Myocyte (in vitro differentiated cells): ENCODE results near the gene CCDC102A. TPM values are rescaled to one million over a fixed set of nuclear protein-coding genes. Genes with fewer than 3 reads are reported as not detected.
A peak's percentile ranks its signal among the peaks of the same experiment; 100 is the strongest.
"Not testable (repeated sequence)": the region's sequence is repeated elsewhere in the genome, so short reads cannot be mapped to it uniquely, and the experiment has no call there.

ENCODE experiments used
- DNase-seq: peaks from one replicate; pipeline ENCODE4 v3.0.0-alpha.2; 2012; ENCODE audit warnings: low read depth
- total RNA-seq: library from RNA; depleted of rRNA; stranded (reverse); fragments of >200 nt; gene quantifications from 2 replicates; pipeline ENCODE4 v1.2.3, GENCODE V29; 2014

The CCDC102A gene
- total RNA-seq, 1 donor from 2014 or later = 12.1 TPM

DNA sequence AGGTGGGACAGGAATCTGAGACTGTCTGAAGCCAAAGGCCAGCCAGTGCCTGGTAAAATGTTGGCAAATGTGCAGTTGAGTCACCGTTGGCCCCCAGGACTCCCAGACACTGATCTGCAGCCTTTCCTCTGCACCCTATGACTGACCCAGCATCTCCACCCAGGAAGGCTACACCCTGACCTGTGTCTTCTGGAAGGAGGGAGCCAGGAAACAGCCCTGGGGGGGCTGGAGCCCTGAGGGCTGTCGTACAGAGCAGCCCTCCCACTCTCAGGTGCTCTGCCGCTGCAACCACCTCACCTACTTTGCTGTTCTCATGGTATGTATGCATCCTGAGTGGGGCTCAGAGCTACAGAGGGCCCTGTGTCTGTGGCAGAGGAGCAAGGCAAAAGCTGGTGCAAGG, 30.1 kb upstream of the CCDC102A start:
- DNase-seq = no peak

DNA sequence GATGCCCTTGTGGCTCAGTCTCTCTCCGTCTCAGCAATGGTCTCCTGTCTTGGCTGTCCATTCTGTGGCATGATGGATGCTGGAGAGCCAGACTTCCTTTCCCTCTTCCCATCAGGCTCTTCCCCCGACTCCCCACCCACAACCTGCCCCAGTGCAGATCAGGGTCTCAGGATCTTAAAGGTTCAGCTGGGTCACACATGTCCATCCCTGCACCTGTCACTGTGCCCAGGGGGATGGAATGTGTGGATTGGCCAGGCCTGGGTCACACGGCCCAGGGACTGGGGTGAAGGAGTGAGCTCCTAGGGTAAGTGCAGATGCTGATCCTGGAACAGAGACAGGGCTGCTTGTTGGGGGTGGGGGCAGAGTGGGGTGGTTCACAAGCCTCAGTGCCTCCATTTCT, 29.1 kb upstream of the CCDC102A start:
- DNase-seq = peak; percentile 32

GRCh38 chr16:57564571-57565270, 28.4 kb upstream of the CCDC102A start:
- no peak for DNase-seq

DNA sequence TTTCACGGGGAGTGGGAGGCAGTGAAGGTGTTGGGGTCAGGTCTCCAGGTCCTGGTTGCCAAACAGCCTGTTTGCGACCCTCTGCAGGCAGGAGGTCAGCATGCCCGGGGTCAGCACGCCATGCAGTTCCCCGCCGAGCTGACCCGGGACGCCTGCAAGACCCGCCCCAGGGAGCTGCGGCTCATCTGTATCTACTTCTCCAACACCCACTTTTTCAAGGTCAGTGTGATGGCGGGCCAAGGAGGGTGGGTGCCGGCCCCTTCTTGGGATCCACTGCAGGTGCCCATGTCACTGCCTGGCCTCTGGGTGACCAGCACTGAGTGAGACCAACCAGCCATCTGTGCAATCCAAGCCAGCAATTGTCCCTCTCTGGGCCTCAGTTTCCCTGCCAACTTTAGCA, 27.4 kb upstream of the CCDC102A start:
- DNase-seq = no peak

DNA sequence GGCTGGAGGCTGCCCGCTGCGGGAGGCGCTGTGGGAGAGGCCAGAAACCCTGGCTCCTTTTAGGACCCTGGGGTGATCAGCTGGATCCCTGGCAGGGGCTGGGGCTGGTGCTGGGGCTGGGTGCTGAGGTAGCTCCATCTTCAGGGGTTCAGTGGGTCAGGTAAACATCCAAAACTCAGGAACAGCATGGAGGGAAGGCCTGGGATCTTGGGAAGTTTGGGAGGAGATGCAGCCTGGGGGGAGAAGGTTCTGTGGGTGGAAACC, 27.0 kb upstream of the CCDC102A start:
- no peak for DNase-seq

DNA sequence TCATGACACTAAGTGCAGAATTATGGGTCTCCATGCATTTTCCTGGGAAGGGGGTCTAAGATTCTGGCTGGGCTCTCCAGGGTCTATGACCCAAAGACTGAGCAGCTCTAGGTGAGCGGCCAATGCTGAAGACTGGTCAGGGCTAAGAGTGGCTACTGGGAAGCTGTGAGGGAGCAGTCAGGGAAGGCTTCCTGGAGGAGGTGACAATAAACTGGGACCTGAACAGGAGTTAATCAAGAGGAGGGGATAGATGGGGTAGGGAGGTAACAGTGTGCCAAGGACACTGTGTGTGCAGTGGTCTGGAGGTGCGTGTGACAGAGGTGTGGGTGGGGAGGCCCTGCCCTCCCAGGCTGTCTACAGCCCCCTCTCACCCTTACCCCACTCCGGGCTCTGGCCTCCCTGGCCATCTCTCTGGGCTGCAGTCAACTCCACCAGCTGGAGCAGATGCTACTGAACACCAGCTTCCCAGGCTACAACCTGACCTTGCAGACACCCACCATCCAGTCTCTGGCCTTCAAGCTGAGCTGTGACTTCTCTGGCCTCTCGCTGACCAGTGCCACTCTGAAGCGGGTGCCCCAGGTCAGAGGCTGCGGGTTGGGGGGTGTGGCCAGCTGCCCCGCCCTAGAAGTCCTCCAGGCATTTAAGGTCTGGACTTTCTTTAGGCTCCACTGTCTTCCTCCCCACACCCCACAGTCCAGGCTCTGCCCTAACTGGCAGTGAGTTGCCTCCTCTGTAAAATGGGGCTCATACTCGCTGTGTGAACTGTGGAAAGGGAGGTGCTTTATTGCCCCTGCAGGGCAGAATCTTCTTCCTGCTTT, 26.5 kb upstream of the CCDC102A start:
- no peak for DNase-seq

GRCh38 chr16:57562066-57562465, 25.7 kb upstream of the CCDC102A start:
- no peak for DNase-seq

- DNase-seq = no peak
Measured at GRCh38 chr16:57559072-57559790, 22.9 kb upstream of the CCDC102A start.

- DNase-seq = no peak
Measured at GRCh38 chr16:57556941-57557541, 20.7 kb upstream of the CCDC102A start.

DNA sequence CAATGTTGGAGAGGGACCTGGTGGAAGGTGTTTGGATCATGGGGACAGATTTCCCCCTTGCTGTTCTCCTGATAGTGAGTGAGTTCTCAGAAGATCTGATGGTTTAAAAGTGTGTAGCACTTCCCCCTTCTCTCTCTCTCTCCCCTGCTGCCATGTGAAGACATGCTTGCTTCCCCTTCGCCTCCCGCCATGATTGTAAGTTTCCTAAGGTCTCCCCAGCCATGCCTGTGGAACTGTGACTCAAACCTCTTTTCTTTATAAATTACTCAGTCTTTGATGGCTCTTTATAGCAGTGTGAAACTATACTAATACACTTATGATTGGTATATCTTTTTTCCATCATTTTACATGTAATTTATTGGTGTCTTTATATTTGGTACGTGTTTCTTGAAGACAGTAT, 19.5 kb upstream of the CCDC102A start:
- no peak for DNase-seq

DNA sequence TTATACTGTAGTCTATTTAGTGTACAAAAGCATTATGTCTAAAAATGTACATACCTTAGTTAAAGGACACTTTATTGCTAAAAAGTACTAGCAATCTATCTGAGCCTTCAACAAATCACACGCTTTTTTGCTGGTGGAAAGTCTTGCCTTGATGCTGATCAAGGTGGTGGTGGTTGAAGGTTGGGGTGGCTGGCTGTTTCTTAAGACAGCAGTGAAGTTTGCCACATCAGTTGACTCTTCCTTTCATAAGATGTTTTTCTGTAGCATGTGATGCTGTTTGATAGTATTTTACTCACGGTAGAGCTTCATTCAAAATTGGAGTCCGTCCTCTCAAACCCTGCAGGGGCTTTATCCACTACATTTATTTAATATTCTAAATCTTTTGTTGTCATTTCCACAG, 14.7 kb upstream of the CCDC102A start:
- no peak for DNase-seq

DNA sequence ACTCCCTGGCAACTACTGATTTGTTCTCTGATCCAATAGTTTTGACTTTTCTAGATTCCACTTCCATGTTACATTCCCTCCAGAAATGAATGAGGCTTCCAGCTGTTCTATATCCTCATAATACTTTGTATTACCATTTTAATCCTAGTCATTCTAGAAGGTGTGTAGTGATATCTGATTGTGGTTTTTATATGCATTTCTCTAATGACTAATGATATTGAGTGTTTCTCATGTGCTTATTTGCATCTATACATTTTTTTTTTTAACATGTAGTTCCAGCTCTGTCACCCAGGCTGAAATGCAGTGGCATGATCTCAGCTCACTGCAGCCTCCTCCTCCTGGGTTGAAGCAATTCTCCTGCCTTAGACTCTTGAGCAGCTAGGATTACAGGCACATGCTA, 13.4 kb upstream of the CCDC102A start:
- peak; percentile 14 for DNase-seq

GRCh38 chr16:57548408-57548807, 12.0 kb upstream of the CCDC102A start:
- DNase-seq = no peak

GRCh38 chr16:57547524-57547923, 11.2 kb upstream of the CCDC102A start:
- DNase-seq = not testable (repeated sequence)

DNA sequence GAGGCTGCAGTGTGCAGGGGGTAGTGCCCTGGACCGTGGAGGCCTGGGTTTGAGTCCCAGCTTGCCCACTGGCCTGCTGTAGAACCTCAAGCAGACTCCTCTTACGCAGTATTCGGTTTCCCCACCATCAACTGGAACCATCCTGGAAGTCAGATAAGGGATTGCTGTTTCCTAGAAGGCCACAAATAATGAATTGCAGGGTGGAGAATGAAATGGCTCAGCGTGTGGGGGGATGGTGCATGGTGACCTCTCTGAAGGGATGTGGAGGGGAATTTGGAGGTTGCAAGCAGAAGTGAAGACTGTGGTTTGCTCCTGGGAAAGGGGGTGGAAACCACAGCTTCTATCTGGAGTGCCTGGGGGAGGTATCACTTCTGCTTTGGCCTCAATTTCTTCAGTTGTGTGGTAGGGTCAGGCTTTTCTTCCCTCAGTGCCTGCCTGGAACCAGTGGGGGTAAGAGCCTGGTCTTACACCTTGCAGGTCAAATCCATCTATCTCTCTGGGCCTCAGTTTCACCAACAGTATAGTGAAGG, 7.8 kb upstream of the CCDC102A start:
- DNase-seq = no peak

DNA sequence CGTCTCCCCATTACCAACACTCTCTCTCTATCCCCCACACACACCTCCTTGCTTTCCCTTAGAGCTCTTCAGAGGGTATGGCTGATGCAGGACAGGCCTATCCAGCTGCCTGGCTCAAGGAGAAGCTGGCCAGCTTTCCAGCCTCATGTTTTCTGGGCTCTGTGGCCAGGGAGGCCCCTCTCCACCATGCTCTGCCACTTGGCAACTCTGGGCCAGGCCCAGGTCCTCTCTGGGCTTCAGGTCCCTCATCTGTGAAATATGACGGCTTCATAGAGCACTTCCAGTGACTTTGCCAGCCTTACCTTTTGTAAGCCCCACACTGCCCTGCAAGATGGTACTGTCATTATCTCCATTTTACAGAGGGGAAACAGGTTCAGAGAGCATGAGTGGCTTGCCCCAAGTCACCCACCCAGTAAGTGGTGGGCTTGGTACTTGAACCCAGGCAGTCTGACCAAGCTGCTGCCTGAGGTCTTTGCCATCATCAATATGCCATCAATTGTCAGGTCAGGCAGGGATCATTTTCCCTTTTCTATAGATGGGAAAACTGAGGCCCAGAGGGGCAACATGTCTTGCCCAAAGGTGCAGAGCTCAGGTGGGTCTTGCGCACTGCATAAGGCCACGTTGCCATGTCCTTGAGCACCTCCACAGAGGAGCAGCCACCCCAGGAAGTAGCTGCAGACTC, 5.5 kb upstream of the CCDC102A start:
- DNase-seq = no peak

GRCh38 chr16:57540906-57541753, 4.8 kb upstream of the CCDC102A start:
- no peak for DNase-seq

- no peak for DNase-seq
Measured at GRCh38 chr16:57540387-57540786, 4.0 kb upstream of the CCDC102A start.

DNA sequence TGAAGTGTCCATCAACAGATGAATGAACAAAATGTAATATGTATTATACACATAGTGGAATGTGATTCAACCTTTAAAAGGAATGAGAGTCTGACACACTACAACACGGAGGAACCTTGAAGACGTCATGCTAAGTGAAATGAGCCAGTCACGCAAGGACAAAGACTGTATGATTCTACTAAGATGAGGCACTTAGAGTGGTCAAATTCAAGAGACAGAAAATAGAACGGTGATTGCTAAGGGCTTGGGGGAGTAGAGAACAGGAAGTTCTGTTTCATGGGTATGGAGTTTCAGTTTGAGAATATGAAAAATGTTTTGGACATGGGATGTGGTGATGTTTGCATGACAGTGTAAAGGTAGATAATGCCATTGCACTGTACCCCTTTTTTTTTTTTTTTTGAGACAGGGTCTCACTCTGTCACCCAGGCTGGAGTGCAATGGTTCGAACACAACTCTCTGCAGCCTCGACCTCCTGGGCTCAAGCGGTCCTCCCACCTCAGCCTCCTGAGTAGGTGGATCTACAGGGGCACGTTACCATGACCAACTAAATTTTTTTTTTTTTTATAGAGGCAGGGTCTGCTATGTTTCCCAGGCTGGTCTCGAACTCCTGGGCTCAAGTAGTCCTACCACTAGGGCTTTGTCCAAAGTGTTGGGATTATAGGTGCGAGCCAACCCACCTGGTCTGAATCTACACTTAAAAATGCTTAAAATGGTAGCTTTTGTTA, 2.9 kb upstream of the CCDC102A start:
- no peak for DNase-seq
